ENCODE data around the gene MFN2.

DNA sequence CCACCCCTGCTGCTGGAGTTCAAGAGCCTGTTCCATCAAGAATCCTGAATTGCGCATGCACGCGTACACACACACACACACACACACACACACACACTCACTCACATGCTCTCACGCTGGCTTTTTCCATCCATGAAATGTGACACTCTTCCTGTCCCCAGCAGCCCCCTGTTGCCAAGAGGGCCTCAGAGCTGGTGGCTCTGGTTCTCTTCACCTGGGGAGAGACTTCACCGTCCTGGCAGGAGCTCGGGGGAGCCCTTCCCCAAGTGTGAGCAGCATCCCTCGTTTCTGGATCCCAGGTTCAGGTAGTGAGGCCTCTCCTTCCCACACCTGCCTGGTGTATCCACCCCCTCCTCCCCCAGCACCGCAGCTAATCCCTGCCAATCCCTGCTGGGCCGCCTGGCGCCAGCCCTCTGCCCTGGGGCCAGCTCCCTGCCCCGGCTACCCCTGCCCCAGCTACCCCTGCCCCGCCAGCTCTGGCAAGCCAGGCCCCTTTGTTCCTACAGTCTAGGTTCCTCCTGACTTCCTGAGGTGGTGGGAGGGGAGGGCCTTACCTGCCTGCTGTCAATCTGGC is 35.8 kb upstream of the MFN2 start:
- TF ChIP-seq POLR2A (IDR thresholded peaks at IDR 0.05): no peak
- TF ChIP-seq, protein P1, sequence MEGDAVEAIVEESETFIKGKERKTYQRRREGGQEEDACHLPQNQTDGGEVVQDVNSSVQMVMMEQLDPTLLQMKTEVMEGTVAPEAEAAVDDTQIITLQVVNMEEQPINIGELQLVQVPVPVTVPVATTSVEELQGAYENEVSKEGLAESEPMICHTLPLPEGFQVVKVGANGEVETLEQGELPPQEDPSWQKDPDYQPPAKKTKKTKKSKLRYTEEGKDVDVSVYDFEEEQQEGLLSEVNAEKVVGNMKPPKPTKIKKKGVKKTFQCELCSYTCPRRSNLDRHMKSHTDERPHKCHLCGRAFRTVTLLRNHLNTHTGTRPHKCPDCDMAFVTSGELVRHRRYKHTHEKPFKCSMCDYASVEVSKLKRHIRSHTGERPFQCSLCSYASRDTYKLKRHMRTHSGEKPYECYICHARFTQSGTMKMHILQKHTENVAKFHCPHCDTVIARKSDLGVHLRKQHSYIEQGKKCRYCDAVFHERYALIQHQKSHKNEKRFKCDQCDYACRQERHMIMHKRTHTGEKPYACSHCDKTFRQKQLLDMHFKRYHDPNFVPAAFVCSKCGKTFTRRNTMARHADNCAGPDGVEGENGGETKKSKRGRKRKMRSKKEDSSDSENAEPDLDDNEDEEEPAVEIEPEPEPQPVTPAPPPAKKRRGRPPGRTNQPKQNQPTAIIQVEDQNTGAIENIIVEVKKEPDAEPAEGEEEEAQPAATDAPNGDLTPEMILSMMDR (IDR thresholded peaks at IDR 0.05): no peak
- TF ChIP-seq EP300 (IDR thresholded peaks at IDR 0.05): no peak
